Suppressor macrophage (primary cell): ENCODE data around the gene LRTM2.

Source experiments
- DNase-seq, 4 experiments: peaks; one replicate each; pipeline ENCODE4 v3.0.0-alpha.2; 2020 to 2022

LRTM2 gene

GRCh38 chr12:1830401-1830845 is 10.1 kb downstream of the LRTM2 start:
- DNase-seq = no peak

DNA sequence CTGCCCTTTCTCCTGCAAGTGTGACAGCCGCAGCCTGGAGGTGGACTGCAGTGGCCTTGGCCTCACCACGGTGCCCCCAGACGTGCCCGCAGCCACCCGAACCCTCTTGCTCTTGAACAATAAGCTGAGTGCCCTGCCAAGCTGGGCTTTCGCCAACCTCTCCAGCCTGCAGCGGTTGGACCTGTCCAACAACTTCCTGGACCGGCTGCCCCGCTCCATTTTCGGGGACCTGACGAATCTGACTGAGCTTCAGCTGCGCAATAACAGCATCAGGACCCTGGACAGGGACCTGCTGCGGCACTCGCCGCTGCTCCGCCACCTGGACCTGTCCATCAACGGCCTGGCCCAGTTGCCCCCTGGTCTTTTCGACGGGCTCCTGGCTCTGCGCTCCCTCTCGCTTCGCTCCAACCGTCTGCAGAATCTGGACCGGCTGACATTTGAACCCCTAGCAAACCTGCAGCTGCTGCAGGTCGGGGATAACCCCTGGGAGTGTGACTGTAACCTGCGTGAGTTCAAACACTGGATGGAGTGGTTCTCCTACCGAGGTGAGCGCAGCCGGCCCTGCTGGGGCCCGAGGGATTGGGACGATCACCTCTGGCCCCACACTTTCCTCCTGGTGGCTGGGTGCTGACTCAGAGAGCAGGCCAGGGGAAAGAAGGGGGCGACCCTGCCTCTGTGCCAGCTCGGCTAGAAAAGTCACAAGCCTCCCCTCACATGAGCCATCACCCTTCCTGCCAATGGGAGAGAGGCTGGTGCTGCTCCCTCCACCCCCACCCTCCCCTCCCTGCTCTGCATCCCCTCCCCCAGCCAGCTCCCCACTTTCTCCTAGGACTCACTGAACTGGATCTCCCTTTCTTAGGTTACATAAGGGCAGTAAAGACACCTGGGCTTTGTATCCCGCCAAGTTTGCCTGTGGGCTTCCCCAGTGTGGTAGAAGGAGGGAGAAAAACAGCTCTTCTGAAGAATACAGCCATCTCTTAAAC is 10.9 kb downstream of the LRTM2 start:
- peak; percentile 62 to 83 (median 75) for DNase-seq

- DNase-seq = no peak
These were observed 12.6 kb downstream of the LRTM2 start for GRCh38 chr12:1832801-1833595.

- DNase-seq = peak in 1 of 4 experiments; percentile 0
These were observed 13.2 kb downstream of the LRTM2 start for GRCh38 chr12:1833596-1834028.

DNA sequence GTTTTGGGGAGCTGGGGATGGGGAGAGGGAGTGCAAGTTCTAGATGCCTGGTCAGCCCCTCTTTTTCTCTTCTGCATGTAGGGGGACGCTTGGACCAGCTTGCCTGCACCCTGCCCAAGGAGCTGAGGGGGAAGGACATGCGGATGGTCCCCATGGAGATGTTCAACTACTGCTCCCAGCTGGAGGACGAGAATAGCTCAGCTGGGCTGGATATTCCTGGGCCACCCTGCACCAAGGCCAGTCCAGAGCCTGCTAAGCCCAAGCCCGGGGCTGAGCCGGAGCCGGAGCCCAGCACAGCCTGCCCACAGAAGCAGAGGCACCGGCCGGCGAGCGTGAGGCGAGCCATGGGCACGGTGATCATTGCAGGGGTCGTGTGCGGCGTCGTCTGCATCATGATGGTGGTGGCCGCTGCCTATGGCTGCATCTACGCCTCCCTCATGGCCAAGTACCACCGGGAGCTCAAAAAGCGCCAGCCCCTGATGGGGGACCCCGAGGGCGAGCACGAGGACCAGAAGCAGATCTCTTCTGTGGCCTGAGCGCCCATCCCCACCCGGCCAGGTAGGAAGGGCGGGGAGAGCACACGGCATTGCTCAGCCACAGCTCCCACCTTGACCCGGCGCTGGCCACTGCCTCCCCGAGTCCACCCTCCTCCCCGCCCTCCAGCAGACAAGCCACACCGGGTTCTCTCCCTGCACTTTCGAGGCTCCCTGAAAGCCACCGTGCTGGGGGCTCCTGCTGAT is 14.0 kb downstream of the LRTM2 start:
- no peak for DNase-seq

- DNase-seq = no peak
These were observed 15.1 kb downstream of the LRTM2 start for GRCh38 chr12:1835211-1836131.

GRCh38 chr12:1836241-1836803 is 16.0 kb downstream of the LRTM2 start:
- DNase-seq = peak in 1 of 4 experiments; percentile 1

DNA sequence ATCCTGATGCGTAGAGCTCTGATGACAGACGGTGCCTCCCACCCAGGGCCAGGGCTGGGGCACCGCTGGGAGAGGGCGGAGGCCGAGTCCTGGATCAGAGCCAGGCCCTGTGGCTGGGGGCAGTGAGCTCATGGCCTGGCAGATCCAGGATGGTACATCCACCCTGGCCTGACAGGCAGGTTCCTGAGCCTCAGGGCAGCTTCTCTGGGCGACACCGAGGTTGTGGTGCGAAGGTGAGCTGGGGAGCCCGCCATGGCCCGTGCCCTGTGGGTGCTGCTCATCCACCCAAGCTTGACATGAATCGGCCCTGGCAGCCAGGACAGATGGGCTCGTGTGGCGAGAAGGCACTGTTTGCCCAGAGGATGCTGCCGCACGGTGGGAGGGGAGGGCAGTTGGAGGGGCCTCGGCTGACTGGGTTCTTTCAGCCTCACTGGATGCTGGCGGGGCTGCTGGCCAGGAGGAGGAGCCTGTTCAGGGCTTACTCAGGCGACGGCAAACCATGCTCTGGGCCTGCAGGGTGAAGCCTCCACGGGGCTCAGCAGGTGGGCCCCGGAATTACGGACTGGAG is 16.6 kb downstream of the LRTM2 start:
- no peak for DNase-seq

DNA sequence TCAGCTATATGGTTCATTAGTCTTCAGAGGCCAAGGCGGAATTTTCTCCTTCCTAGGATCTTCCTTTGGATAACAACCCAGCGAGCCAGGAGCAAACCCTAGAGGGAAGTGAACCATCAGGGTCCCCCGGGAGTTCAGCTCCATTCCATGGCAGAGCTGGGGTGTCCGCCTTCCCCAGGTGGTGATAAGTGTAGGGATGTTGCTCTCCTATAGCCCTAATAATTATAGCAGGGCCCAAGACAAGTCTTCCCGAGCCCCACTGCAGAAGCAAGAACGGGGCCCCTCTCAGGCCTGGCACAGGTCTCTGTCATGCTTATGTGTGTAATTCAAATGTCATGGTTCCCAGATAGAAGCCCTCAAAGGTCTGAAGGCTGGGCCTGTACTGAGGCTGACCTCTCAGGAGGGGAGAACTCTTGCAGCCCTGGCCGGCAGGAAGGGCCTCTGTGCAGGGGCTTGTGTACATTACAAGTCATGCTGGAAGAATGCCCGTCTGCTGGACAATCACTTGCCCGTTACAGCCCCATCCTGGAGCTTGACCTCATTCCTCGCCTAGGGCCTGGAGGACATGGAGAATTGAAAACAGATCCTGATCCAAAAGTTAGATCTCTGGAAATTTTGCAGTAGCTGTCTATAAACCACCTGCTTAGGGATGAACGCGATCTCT is 17.3 kb downstream of the LRTM2 start:
- peak in 1 of 4 experiments; percentile 1 for DNase-seq

- DNase-seq = no peak
These were observed 18.0 kb downstream of the LRTM2 start for GRCh38 chr12:1838205-1838993.

- DNase-seq = no peak
These were observed 18.6 kb downstream of the LRTM2 start for GRCh38 chr12:1838994-1839365.

DNA sequence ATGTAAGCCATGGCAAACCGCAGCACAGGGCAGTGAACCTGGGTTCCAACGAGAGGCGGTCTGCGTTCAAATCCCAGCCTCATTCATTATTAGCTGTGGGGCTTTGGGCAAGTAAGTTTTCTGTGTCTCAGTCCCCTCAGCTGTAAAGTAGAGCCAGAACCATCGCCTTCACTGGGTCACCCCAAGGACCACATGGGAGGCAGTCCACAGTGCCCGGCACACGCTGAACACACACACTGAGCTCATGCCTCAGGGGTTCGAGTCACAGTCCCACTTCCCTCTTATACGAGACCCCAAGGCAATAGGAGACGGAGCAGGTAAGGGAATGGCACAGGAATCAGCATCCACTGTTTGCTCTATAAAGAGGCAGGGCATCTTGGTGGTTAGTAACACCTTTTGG is 19.1 kb downstream of the LRTM2 start:
- DNase-seq = no peak

- peak in 1 of 4 experiments; percentile 25 for DNase-seq
These were observed 19.9 kb downstream of the LRTM2 start for GRCh38 chr12:1839956-1840951.

DNA sequence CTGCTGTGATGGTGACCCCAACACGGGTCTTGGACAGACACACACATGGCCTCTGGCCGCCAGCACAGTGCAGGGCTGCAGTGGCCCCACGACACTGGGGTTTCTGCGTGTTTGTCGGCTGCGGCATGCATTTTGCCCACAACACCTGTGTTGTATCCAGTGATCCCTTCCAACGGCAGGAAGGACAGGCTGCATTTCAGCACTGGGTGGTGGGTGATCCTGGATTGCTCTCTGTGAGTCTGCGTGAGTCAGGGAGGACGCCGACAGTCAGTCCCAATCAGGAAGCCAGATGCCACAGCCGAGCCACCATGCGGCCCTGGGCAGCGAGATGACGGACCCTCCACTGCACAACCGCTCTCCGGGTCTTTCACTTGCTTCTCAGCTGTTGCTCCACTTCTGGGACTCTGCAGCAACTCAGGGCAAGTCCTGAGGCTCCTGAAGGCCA is 20.6 kb downstream of the LRTM2 start:
- DNase-seq = no peak

- DNase-seq = peak; percentile 31 to 64 (median 59)
These were observed 21.3 kb downstream of the LRTM2 start for GRCh38 chr12:1841586-1842182.

GRCh38 chr12:1842183-1842904 is 22.0 kb downstream of the LRTM2 start:
- peak; percentile 81 to 91 (median 90) for DNase-seq
